ENCODE results near the gene ANKS1A. TPM values are rescaled to one million over a fixed set of nuclear protein-coding genes. Genes with fewer than 3 reads are reported as not detected.

ANKS1A gene
- polyA plus RNA-seq, 1 of the 3 experiments (the other 2 are of a cell fraction): 7.6 TPM

DNA sequence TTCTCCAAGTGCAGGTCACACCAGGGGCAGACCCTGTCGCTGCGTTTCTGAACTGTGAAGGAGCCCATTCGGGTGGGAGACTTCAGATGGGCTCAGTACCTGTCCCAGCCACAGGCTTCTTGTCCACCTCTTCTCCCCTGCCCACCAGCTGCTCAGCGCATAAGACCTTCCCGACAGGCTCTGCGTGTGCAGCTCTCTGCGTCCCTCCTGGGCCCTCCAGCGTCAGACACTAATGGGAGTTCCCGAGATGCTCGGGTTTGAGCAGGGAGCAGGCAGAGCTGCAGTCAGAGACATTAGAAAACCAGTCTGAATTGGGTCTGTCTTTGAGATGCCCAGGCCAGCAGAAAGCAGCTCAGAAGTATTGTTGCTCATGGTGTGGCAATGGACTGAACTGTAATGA lies 201.7 kb downstream of the ANKS1A start:
- peaks cover 11 to 28% of the 10 kb centered on the region in 2 experiments for H3K4me1 ChIP-seq (ENCODE audit: control insufficient read depth in 1 of 2, insufficient read depth in 2 of 2, low read depth in 1 of 2, low read length in 1 of 2)
- POLR2A ChIA-PET: no interaction called here
- TF ChIP-seq, protein P1, sequence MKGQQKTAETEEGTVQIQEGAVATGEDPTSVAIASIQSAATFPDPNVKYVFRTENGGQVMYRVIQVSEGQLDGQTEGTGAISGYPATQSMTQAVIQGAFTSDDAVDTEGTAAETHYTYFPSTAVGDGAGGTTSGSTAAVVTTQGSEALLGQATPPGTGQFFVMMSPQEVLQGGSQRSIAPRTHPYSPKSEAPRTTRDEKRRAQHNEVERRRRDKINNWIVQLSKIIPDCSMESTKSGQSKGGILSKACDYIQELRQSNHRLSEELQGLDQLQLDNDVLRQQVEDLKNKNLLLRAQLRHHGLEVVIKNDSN (IDR thresholded peaks at IDR 0.05; ENCODE audit: borderline replicate concordance, low read depth): no peak
- TF ChIP-seq RFX5 (IDR thresholded peaks at IDR 0.05; ENCODE audit: low read length): no peak
- no peak for TF ChIP-seq RCOR1 (IDR thresholded peaks at IDR 0.05; ENCODE audit: low read length)
- TF ChIP-seq EZH2phosphoT487 (IDR thresholded peaks at IDR 0.05; ENCODE audit: borderline replicate concordance, low read depth): no peak
- TF ChIP-seq NRF1 (IDR thresholded peaks at IDR 0.05; ENCODE audit: low read depth, low read length): no peak
- TF ChIP-seq RAD21 (IDR thresholded peaks at IDR 0.05; ENCODE audit: low read length): no peak
- no peak for TF ChIP-seq TEAD4 (IDR thresholded peaks at IDR 0.05; ENCODE audit: borderline replicate concordance, insufficient read depth)
- no peak for TF ChIP-seq GATA2 (CRISPR knock-in tag; IDR thresholded peaks at IDR 0.05)
- no peak for TF ChIP-seq TAF1 (IDR thresholded peaks at IDR 0.05; ENCODE audit: borderline replicate concordance, low read depth, low read length)
- TF ChIP-seq FOSL2 (IDR thresholded peaks at IDR 0.05; ENCODE audit: borderline replicate concordance, low read depth): no peak
- TF ChIP-seq, protein P2, sequence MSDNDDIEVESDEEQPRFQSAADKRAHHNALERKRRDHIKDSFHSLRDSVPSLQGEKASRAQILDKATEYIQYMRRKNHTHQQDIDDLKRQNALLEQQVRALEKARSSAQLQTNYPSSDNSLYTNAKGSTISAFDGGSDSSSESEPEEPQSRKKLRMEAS (IDR thresholded peaks at IDR 0.05; ENCODE audit: low read depth): no peak
- TF ChIP-seq CHD2 (IDR thresholded peaks at IDR 0.05; ENCODE audit: low read length, partially characterized antibody): no peak
- CTCF ChIA-PET: interaction anchor here (1.2 to 1.9 kb wide), 2 partner anchors 49 to 103 kb away, joined by 3 to 9 read pairs; no protein-coding TSS in a partner anchor
- H3K4me2 ChIP-seq: no peak overlapping the region
- no peaks in the 10 kb centered on the region for H4K20me1 ChIP-seq (ENCODE audit: insufficient read depth)
- H3K9ac ChIP-seq: no peak overlapping the region
- H3K9me2 ChIP-seq: no peaks in the 10 kb centered on the region
- no peak overlapping the region for H3K27ac ChIP-seq (ENCODE audit: low read depth in 2 of 2, low read length in 1 of 2)
- no peak overlapping the region for H2AFZ ChIP-seq (ENCODE audit: low read depth)
- WGBS (ENCODE audit: low lambda C conversion rate): 98% methylated on average over 9 of the region's 10 CpGs
- no peaks in the 10 kb centered on the region for H3K27me3 ChIP-seq (ENCODE audit: insufficient read depth)
- H3F3A ChIP-seq (replicated peaks; ENCODE audit: insufficient read depth): peaks cover under 1% of the 10 kb centered on the region
- peaks cover 0 to 18% of the 10 kb centered on the region in 2 experiments for H3K36me3 ChIP-seq (replicated peaks in 1 of 2; ENCODE audit: control insufficient read depth in 1 of 2, insufficient read depth in 2 of 2, low read length in 1 of 2)
- no peaks in the 10 kb centered on the region for H3K9me3 ChIP-seq
- no peak overlapping the region for H3K4me3 ChIP-seq (ENCODE audit: low read depth in 2 of 2, low read length in 1 of 2)
- no peak for DNase-seq
- H3K79me2 ChIP-seq (ENCODE audit: insufficient read depth): no peaks in the 10 kb centered on the region

DNA sequence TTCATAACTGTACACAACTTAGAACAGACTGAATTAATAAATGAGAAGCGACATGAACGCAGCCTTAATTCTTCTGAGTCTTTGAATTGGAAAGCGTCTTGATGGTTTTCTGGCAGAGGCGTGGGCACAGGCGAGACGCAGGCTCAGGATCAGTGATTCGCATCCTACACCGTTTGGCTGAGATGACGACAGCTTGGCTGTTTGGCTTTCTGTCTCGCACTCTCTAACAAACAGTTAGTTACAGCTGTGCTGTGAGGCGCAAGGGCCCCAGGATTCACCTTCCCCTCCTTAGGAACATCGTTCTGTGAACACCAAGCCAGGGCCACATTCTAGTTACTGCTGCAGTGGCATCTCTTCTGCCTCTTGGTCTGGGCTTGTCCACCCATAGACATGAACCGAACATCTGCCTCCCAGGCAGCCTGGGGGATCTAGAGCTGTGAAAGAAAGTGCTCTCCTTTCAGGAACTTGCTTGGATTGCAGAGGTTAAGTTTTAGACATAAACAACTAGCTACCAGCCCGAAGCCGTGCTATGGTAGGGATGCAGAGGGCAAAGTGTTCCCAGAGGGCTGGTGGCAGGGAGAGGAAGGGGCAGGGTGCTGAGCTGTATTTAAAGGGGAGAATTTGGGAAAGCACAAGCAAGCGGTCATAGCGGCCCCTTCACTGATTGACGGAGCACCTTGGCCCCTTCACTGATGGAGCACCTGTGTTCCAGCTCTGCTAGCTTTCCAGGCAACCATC lies 202.5 kb downstream of the ANKS1A start:
- H3K27ac ChIP-seq (ENCODE audit: low read depth in 2 of 2, low read length in 1 of 2): no peak overlapping the region
- no peak overlapping the region for H3K4me3 ChIP-seq (ENCODE audit: low read depth in 2 of 2, low read length in 1 of 2)
- no peak for DNase-seq
- WGBS (ENCODE audit: low lambda C conversion rate): 95% methylated on average over 18 of the region's 18 CpGs
- no peak overlapping the region for H2AFZ ChIP-seq (ENCODE audit: low read depth)
- peaks cover 11 to 36% of the 10 kb centered on the region in 2 experiments for H3K4me1 ChIP-seq (ENCODE audit: control insufficient read depth in 1 of 2, insufficient read depth in 2 of 2, low read depth in 1 of 2, low read length in 1 of 2)
- peaks cover 0 to 14% of the 10 kb centered on the region in 2 experiments for H3K36me3 ChIP-seq (replicated peaks in 1 of 2; ENCODE audit: control insufficient read depth in 1 of 2, insufficient read depth in 2 of 2, low read length in 1 of 2)
- H4K20me1 ChIP-seq (ENCODE audit: insufficient read depth): no peaks in the 10 kb centered on the region
- H3K9me2 ChIP-seq: no peaks in the 10 kb centered on the region
- H3K27me3 ChIP-seq (ENCODE audit: insufficient read depth): no peaks in the 10 kb centered on the region
- H3K9me3 ChIP-seq: no peaks in the 10 kb centered on the region
- CTCF ChIA-PET: interaction anchor here (1.2 to 1.9 kb wide), 4 partner anchors 20 to 104 kb away, joined by 3 to 9 read pairs (median 3); no protein-coding TSS in a partner anchor
- H3K9ac ChIP-seq: no peak overlapping the region
- H3K4me2 ChIP-seq: no peak overlapping the region
- POLR2A ChIA-PET: no interaction called here
- no peaks in the 10 kb centered on the region for H3K79me2 ChIP-seq (ENCODE audit: insufficient read depth)
- H3F3A ChIP-seq (replicated peaks; ENCODE audit: insufficient read depth): peaks cover 9% of the 10 kb centered on the region
- TF ChIP-seq, protein P2 (IDR thresholded peaks at IDR 0.05; ENCODE audit: low read depth): no peak
- TF ChIP-seq SIN3A (IDR thresholded peaks at IDR 0.05; ENCODE audit: borderline replicate concordance, low read depth, low read length) (no peak), FOSL2 (IDR thresholded peaks at IDR 0.05; ENCODE audit: borderline replicate concordance, low read depth) (no peak), RFX5 (IDR thresholded peaks at IDR 0.05; ENCODE audit: low read length) (no peak), RAD21 (IDR thresholded peaks at IDR 0.05; ENCODE audit: low read length) (no peak), MEF2A (IDR thresholded peaks at IDR 0.05; ENCODE audit: borderline replicate concordance, low read depth) (no peak), RCOR1 (IDR thresholded peaks at IDR 0.05; ENCODE audit: low read length) (no peak), EZH2phosphoT487 (IDR thresholded peaks at IDR 0.05; ENCODE audit: borderline replicate concordance, low read depth) (no peak)
- TF ChIP-seq, protein P3, sequence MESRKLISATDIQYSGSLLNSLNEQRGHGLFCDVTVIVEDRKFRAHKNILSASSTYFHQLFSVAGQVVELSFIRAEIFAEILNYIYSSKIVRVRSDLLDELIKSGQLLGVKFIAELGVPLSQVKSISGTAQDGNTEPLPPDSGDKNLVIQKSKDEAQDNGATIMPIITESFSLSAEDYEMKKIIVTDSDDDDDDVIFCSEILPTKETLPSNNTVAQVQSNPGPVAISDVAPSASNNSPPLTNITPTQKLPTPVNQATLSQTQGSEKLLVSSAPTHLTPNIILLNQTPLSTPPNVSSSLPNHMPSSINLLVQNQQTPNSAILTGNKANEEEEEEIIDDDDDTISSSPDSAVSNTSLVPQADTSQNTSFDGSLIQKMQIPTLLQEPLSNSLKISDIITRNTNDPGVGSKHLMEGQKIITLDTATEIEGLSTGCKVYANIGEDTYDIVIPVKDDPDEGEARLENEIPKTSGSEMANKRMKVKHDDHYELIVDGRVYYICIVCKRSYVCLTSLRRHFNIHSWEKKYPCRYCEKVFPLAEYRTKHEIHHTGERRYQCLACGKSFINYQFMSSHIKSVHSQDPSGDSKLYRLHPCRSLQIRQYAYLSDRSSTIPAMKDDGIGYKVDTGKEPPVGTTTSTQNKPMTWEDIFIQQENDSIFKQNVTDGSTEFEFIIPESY (IDR thresholded peaks at IDR 0.05; ENCODE audit: borderline replicate concordance, low read depth): no peak
- TF ChIP-seq, protein P4, sequence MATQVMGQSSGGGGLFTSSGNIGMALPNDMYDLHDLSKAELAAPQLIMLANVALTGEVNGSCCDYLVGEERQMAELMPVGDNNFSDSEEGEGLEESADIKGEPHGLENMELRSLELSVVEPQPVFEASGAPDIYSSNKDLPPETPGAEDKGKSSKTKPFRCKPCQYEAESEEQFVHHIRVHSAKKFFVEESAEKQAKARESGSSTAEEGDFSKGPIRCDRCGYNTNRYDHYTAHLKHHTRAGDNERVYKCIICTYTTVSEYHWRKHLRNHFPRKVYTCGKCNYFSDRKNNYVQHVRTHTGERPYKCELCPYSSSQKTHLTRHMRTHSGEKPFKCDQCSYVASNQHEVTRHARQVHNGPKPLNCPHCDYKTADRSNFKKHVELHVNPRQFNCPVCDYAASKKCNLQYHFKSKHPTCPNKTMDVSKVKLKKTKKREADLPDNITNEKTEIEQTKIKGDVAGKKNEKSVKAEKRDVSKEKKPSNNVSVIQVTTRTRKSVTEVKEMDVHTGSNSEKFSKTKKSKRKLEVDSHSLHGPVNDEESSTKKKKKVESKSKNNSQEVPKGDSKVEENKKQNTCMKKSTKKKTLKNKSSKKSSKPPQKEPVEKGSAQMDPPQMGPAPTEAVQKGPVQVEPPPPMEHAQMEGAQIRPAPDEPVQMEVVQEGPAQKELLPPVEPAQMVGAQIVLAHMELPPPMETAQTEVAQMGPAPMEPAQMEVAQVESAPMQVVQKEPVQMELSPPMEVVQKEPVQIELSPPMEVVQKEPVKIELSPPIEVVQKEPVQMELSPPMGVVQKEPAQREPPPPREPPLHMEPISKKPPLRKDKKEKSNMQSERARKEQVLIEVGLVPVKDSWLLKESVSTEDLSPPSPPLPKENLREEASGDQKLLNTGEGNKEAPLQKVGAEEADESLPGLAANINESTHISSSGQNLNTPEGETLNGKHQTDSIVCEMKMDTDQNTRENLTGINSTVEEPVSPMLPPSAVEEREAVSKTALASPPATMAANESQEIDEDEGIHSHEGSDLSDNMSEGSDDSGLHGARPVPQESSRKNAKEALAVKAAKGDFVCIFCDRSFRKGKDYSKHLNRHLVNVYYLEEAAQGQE (IDR thresholded peaks at IDR 0.05; ENCODE audit: low read depth, low read length): no peak
- TF ChIP-seq, protein P1 (IDR thresholded peaks at IDR 0.05; ENCODE audit: borderline replicate concordance, low read depth): no peak
